Kidney (tissue), 14 donors: ENCODE data around the gene PRICKLE4. TPM values are rescaled to one million over a fixed set of nuclear protein-coding genes. Genes with fewer than 3 reads are reported as not detected.

ENCODE experiments used
- DNase-seq, 5 donors: peaks; one replicate each; pipeline ENCODE4 v3.0.0-alpha.2; 2013 to 2020
- FAIRE-seq: peaks from 2 replicates; lab custom pipeline; 2012; peaks lifted over from hg19 to GRCh38; lab: Jason Lieb, UNC
- H3K27ac ChIP-seq, 2 donors: one replicate each; pipeline ENCODE4 v1.7.0; 2013; ENCODE audit warnings: low read depth in 2 of 2, low read length in 2 of 2, inconsistent platforms in 1 of 2
- H3K27me3 ChIP-seq: one replicate; pipeline ENCODE4 v1.7.1; 2013; ENCODE audit warnings: low read length, inconsistent platforms; ENCODE audit not compliant: control insufficient read depth, insufficient read depth
- H3K36me3 ChIP-seq, 3 donors: one replicate each; pipeline versions ENCODE4 v1.7.0 to v1.7.1; 2013; ENCODE audit warnings: low read length in 3 of 3, control low read depth in 1 of 3, inconsistent platforms in 1 of 3; ENCODE audit not compliant: insufficient read depth in 3 of 3, control insufficient read depth in 2 of 3
- H3K4me1 ChIP-seq, 3 donors: one replicate each; pipeline versions ENCODE4 v1.7.0 to v1.7.1; 2013; ENCODE audit warnings: low read length in 3 of 3, inconsistent platforms in 1 of 3, low read depth in 1 of 3; ENCODE audit not compliant: control insufficient read depth in 2 of 3, insufficient read depth in 2 of 3
- H3K4me3 ChIP-seq, 3 donors: one replicate each; pipeline versions ENCODE4 v1.7.0 to v1.8.1; 2013; ENCODE audit warnings: low read length in 3 of 3, control low read depth in 1 of 3, inconsistent platforms in 1 of 3
- H3K9ac ChIP-seq, 3 donors: one replicate each; pipeline versions ENCODE4 v1.7.0 to v1.7.1; 2013; ENCODE audit warnings: low read length in 3 of 3, control low read depth in 1 of 3, inconsistent platforms in 1 of 3
- H3K9me3 ChIP-seq, 3 donors: one replicate each; pipeline versions ENCODE4 v1.7.0 to v1.7.1; 2013; ENCODE audit warnings: low read length in 3 of 3, control low read depth in 1 of 3, inconsistent platforms in 1 of 3; ENCODE audit not compliant: control insufficient read depth in 2 of 3, insufficient read depth in 1 of 3
- intact Hi-C: fragments of 100-400 bp; cut with DNase I; formaldehyde crosslinking; loops from one replicate; pipeline ENCODE4 v1.11.1; 2022
- polyA plus RNA-seq: library from polyadenylated mRNA; stranded (reverse); fragments of 350-450 nt; fragmentation: Illumina TruSeq; extraction: RNeasy Lipid Tissue Mini Kit (QIAGEN cat#74804); gene quantifications from one replicate; pipeline ENCODE4 v1.2.3, GENCODE V29; 2014; ENCODE audit warnings: low read depth, low replicate concordance; ENCODE audit not compliant: insufficient read depth
- total RNA-seq: library from RNA; stranded (reverse); fragmentation: NEBNext Ultra II Directional; extraction: Animal tissue kit (Norgen Biotek cat#: 25700); gene quantifications from one replicate; pipeline ENCODE4 v1.2.1, GENCODE V29; 2021
- TF ChIP-seq, protein P1 (sequence below): IDR thresholded peaks from 3 replicates; pipeline ENCODE4 v1.5.1; 2012; ENCODE audit warnings: mild to moderate bottlenecking, moderate library complexity, borderline replicate concordance; ENCODE audit not compliant: insufficient read depth; ENCODE audit errors: extremely low read depth
- donor health status: control.
- donor health status: control.
- donor health status: control.
- donor health status: control.
- donor health status: control.
- donor health status: DM: yes; HTN: yes; CAD: no.
- donor health status: Normal renal cell carcinoma (clear cell type).

The PRICKLE4 gene
- total and polyA plus RNA-seq, 2 donors from 2014 or later = 1.4 to 6.5 TPM

DNA sequence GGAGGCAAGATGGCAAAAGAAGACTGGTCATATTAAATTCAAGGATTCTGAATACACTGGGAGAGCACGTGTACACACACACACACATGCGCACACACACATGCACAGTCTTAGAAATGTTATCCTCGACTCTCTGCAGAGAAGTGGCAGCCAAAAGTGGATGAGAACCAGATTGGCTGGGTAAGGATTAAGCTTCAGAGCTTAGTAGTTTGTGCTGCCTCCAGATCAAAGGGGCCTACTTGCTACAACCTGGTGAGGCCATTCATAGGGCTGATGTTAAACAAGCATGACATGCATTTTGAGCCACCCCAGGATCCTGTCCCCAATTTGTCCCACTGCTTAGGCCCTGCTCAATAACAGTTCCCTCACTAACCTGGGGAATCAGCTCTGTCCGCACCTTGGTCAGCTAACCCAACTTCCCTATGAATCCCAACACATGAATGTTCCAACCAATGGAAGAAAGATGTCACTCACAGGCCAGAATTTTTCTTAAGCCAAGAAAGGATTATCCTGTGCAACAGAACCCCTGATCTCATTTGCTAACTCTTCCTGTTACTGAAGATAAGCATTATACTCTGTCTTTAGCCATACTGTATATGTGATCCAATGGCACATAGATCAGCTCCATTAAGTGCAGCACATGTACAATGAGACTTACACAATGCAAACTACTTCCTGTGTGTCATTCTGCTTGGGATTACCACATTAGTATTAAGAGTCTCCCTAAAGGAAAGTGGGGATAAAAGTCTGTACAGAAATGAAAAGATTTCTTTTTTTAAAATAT, 37.9 kb downstream of the PRICKLE4 start:
- Histone ChIP-seq H3K4me1 (no peaks in the 10 kb centered on the region), H3K9me3 (no peaks in the 10 kb centered on the region), H3K27ac (no peak overlapping the region), H3K27me3 (no peaks in the 10 kb centered on the region), H3K4me3 (no peak overlapping the region), H3K9ac (no peak overlapping the region), H3K36me3 (no peaks in the 10 kb centered on the region)
- intact Hi-C loops = no loop called here
- TF ChIP-seq, protein P1, sequence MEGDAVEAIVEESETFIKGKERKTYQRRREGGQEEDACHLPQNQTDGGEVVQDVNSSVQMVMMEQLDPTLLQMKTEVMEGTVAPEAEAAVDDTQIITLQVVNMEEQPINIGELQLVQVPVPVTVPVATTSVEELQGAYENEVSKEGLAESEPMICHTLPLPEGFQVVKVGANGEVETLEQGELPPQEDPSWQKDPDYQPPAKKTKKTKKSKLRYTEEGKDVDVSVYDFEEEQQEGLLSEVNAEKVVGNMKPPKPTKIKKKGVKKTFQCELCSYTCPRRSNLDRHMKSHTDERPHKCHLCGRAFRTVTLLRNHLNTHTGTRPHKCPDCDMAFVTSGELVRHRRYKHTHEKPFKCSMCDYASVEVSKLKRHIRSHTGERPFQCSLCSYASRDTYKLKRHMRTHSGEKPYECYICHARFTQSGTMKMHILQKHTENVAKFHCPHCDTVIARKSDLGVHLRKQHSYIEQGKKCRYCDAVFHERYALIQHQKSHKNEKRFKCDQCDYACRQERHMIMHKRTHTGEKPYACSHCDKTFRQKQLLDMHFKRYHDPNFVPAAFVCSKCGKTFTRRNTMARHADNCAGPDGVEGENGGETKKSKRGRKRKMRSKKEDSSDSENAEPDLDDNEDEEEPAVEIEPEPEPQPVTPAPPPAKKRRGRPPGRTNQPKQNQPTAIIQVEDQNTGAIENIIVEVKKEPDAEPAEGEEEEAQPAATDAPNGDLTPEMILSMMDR = no peak
- DNase-seq (no peak), FAIRE-seq (no peak)

DNA sequence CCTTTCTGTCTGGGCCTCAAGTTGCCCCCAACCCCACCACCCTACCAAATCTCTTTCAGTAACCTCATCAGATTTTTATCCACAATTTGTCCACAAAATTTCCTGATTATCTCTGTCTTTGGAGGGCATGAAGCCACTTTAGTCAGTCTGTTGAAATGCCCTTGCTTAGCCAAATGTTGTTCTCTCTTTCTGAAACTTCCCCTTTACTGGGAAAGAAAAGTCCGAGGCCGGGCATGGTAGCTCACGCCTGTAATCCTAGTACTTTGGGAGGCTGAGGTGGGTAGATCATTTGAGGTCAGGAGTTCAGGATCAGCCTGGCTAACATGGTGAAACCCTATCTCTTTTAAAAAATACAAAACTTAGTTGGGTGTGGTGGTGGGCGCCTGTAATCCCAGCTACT, 40.7 kb downstream of the PRICKLE4 start:
- Histone ChIP-seq H3K27me3 (no peaks in the 10 kb centered on the region), H3K4me3 (no peak overlapping the region), H3K9ac (no peak overlapping the region), H3K9me3 (no peaks in the 10 kb centered on the region), H3K27ac (no peak overlapping the region), H3K36me3 (no peaks in the 10 kb centered on the region), H3K4me1 (no peaks in the 10 kb centered on the region)
- FAIRE-seq (no peak), DNase-seq (no peak)
- intact Hi-C loops = no loop called here
- TF ChIP-seq, protein P1 = no peak

- Histone ChIP-seq H3K9me3 (no peaks in the 10 kb centered on the region), H3K36me3 (no peaks in the 10 kb centered on the region), H3K9ac (no peak overlapping the region), H3K27ac (no peak overlapping the region), H3K4me3 (no peak overlapping the region), H3K4me1 (no peaks in the 10 kb centered on the region), H3K27me3 (no peaks in the 10 kb centered on the region)
- TF ChIP-seq, protein P1 = no peak
- intact Hi-C loops = no loop called here
- no peak for FAIRE-seq
- peak in 1 of 5 donors; percentile 7 for DNase-seq
Measured at GRCh38 chr6:41822021-41822420, 41.4 kb downstream of the PRICKLE4 start.
